ENCODE results near the gene NF2. TPM values are rescaled to one million over a fixed set of nuclear protein-coding genes. Genes with fewer than 3 reads are reported as not detected.
A peak's percentile ranks its signal among the peaks of the same experiment; 100 is the strongest.

Gene NF2
- total RNA-seq, 1 experiment from 2014 or later, result 50.9 TPM

- no peaks in the 10 kb centered on the region; a peak in 1 of 5 replicates for H3K9me3 Mint-ChIP-seq
- Histone ChIP-seq H2AFZ (ENCODE audit: low read length) (no peak overlapping the region), H3K27ac (ENCODE audit: insufficient read length, low read depth, low read length) (no peak overlapping the region)
Measured at GRCh38 chr22:29581799-29582198, 21.6 kb upstream of the NF2 start.

More at GRCh38 chr22:29581799-29582198, 21.6 kb upstream of the NF2 start:
- no peak overlapping the region for H3K9ac ChIP-seq (ENCODE audit: extremely low read depth, insufficient read length, low read length)
- H4K5ac ChIP-seq (ENCODE audit: insufficient read length, low read depth, low read length), result no peak overlapping the region
- H3T11ph ChIP-seq (ENCODE audit: low read length), result no peak overlapping the region
- peak overlapping the region in 2 of 3 experiments; percentile 23 to 63; a peak in 3 of 7 replicates for H3K27ac Mint-ChIP-seq
- no peak overlapping the region for H4K91ac ChIP-seq (ENCODE audit: insufficient read length, low read depth, low read length)
- H3K27me3 Mint-ChIP-seq (ENCODE audit: low read depth), result no peaks in the 10 kb centered on the region
- peak overlapping the region; percentile 3 to 79; a peak in 2 of 5 replicates for H3K4me3 Mint-ChIP-seq
- H3K23ac ChIP-seq (ENCODE audit: insufficient read length, low read depth, low read length), result no peak overlapping the region
- H3K9me3 ChIP-seq (ENCODE audit: control insufficient read depth, low read depth, low read length), result no peaks in the 10 kb centered on the region
- H3K4me1 ChIP-seq (ENCODE audit: insufficient read depth, low read length), result peaks cover 5% of the 10 kb centered on the region; the same call in 1 of the 2 replicates
- H4K20me1 ChIP-seq (ENCODE audit: control insufficient read depth, insufficient read depth, insufficient read length), result no peaks in the 10 kb centered on the region
- no peak for TF ChIP-seq CTCF (conservative IDR thresholded peaks at IDR 0.05)
- DNase-seq, result no peak
- H2AK5ac ChIP-seq (ENCODE audit: insufficient read length, low read length), result no peak overlapping the region
- peaks cover 20 to 28% of the 10 kb centered on the region in 2 experiments for H3K4me1 Mint-ChIP-seq
- H3K4ac ChIP-seq (ENCODE audit: low read depth, low read length), result no peak overlapping the region
- H3K79me1 ChIP-seq (ENCODE audit: insufficient read depth, low read depth, low read length, poor library complexity, severe bottlenecking), result no peaks in the 10 kb centered on the region
- H2BK20ac ChIP-seq (ENCODE audit: low read depth, low read length, poor library complexity, severe bottlenecking), result no peak overlapping the region
- no CpG with 5 or more reads among the region's 12 CpGs for WGBS (ENCODE audit: extremely low coverage, insufficient read length, low lambda C conversion rate)
- H2BK120ac ChIP-seq (ENCODE audit: low read depth, low read length, poor library complexity, severe bottlenecking), result no peak overlapping the region
- no peak overlapping the region for H3K14ac ChIP-seq (ENCODE audit: insufficient read depth, low read length)
- H2BK5ac ChIP-seq (ENCODE audit: insufficient read length, low read length), result no peak overlapping the region
- H3K56ac ChIP-seq (ENCODE audit: insufficient read length, low read depth, low read length), result no peak overlapping the region
- H3K4me2 ChIP-seq (ENCODE audit: insufficient read depth, insufficient read length, low read length), result peak overlapping the region; percentile 28
- no peak overlapping the region for H2BK12ac ChIP-seq (ENCODE audit: insufficient read length, low read depth, low read length)
- H2BK15ac ChIP-seq (ENCODE audit: low read depth, low read length), result no peak overlapping the region
- no peak overlapping the region for H3K18ac ChIP-seq (ENCODE audit: insufficient read length, low read depth, low read length)
- H3K36me3 Mint-ChIP-seq (ENCODE audit: insufficient read depth in 1 of 3, low read depth in 3 of 3), result peaks cover 7 to 9% (median 8%) of the 10 kb centered on the region in 3 experiments; a peak in 6 of 7 replicates
- H3K27me3 ChIP-seq (ENCODE audit: insufficient read depth, low read length), result no peaks in the 10 kb centered on the region
- peaks cover 10% of the 10 kb centered on the region for H3K23me2 ChIP-seq (ENCODE audit: insufficient read length, low read depth, low read length, poor library complexity, severe bottlenecking)
- no peak overlapping the region for H4K8ac ChIP-seq (replicated peaks; ENCODE audit: insufficient read length, low read depth, low read length)
- no peaks in the 10 kb centered on the region; the same call in 1 of the 2 replicates for H3K79me2 ChIP-seq (ENCODE audit: insufficient read depth, low read length)

Measured in H9 (cell line).